Panc1 (cell line): ENCODE data around the gene RAB8A. TPM values are rescaled to one million over a fixed set of nuclear protein-coding genes. Genes with fewer than 3 reads are reported as not detected.

Source experiments
- ATAC-seq: fragments of 200-7000 bp; cut with Tn5 transposase; 2 replicates; pipeline ENCODE4 v1.9.1; 2020; ENCODE audit warnings: mild to moderate bottlenecking, moderate library complexity
- BruUV-seq: library from RNA; stranded (reverse); fragments of 400-500 nt; replicated peaks from 2 replicates; lab custom pipeline; 2021; lab: Mats Ljungman, UMichigan
- CTCF ChIA-PET: fragments of 300-600 bp; sonication (Branson Sonifier 250); formaldehyde crosslinking; loops from one replicate; lab custom pipeline; 2022; ENCODE audit warnings: antibody characterized with exemption; lab: Charles Lee
- POLR2A ChIA-PET: fragments of 300-600 bp; sonication (Branson Sonifier 250); formaldehyde crosslinking; loops from one replicate; lab custom pipeline; 2022; ENCODE audit warnings: antibody characterized with exemption; lab: Charles Lee
- DNase-seq: peaks from one replicate; pipeline ENCODE4 v3.0.0-alpha.2; 2010; ENCODE audit warnings: low read depth, low spot score
- H3K27ac ChIP-seq: 2 replicates; pipeline ENCODE4 v1.5.1; 2011; ENCODE audit warnings: mild to moderate bottlenecking, low read length, inconsistent platforms
- H3K27me3 ChIP-seq: fragments of 200-500 bp; sonication (Bioruptor generic); 2 replicates; pipeline ENCODE4 v1.6.0; 2014; ENCODE audit warnings: low read length, inconsistent platforms; ENCODE audit not compliant: control insufficient read depth, insufficient read depth
- H3K36me3 ChIP-seq: fragments of 200-500 bp; sonication (Bioruptor generic); 2 replicates; pipeline ENCODE4 v1.5.1; 2014; ENCODE audit warnings: inconsistent platforms, mild to moderate bottlenecking, low read length, moderate library complexity; ENCODE audit not compliant: control insufficient read depth, insufficient read depth
- H3K4me1 ChIP-seq: 2 replicates; pipeline ENCODE4 v1.5.1; 2011; ENCODE audit warnings: inconsistent platforms, mild to moderate bottlenecking, low read length, moderate library complexity; ENCODE audit not compliant: control insufficient read depth, insufficient read depth
- H3K4me3 ChIP-seq, 2 experiments: 2 replicates each; pipeline ENCODE4 v1.5.1; 2011 to 2012; ENCODE audit warnings: low read depth in 2 of 2, low read length in 2 of 2, mild to moderate bottlenecking in 2 of 2, inconsistent platforms in 1 of 2, moderate library complexity in 1 of 2
- H3K9me3 ChIP-seq: fragments of 200-500 bp; sonication (Bioruptor generic); 2 replicates; pipeline ENCODE4 v1.5.1; 2014; ENCODE audit warnings: low read depth, mild to moderate bottlenecking, inconsistent platforms, low read length, moderate library complexity; ENCODE audit not compliant: control insufficient read depth, insufficient read depth
- POLR2AphosphoS5 ChIP-seq: IDR thresholded peaks from 2 replicates; pipeline ENCODE4 v1.6.1; 2012; ENCODE audit warnings: mild to moderate bottlenecking, low read depth, low read length, moderate library complexity
- SIN3A ChIP-seq: IDR thresholded peaks from 2 replicates; pipeline ENCODE4 v1.6.1; 2012; ENCODE audit warnings: low read depth, mild to moderate bottlenecking, low read length, moderate library complexity, borderline replicate concordance; ENCODE audit not compliant: insufficient read depth
- TCF7L2 ChIP-seq: IDR thresholded peaks from 2 replicates; pipeline ENCODE4 v1.6.1; 2011; ENCODE audit warnings: mild to moderate bottlenecking, low read depth, low read length, inconsistent platforms
- in situ Hi-C: cut with HindIII; loops from 2 replicates; pipeline ENCODE4 v1.10.0; 2016; ENCODE audit warnings: low sequenced_read_pairs, low pct_unique_long_range_greater_than_20kb
- intact Hi-C: fragments of 100-400 bp; cut with micrococcal nuclease; formaldehyde crosslinking; loops from one replicate; pipeline ENCODE4 v1.10.0; 2022; ENCODE audit not compliant: unreplicated experiment
- total RNA-seq: library from RNA; stranded (reverse); gene quantifications from one replicate; pipeline ENCODE4 v1.2.1, GENCODE V29; 2021; ENCODE audit not compliant: unreplicated experiment
- TF ChIP-seq, protein P1 (sequence below), 2 experiments: IDR thresholded peaks; 2 replicates each; pipeline ENCODE4 v1.6.1; 2011 to 2012; ENCODE audit warnings: low read depth in 2 of 2, control low read depth in 1 of 2, low read length in 1 of 2, mild to moderate bottlenecking in 1 of 2, moderate library complexity in 1 of 2; ENCODE audit not compliant: insufficient read depth in 1 of 2
- TF ChIP-seq, protein P2 (sequence below): fragments of 450-650 bp; IDR thresholded peaks from 2 replicates; pipeline ENCODE4 v1.5.1; 2017; ENCODE audit warnings: mild to moderate bottlenecking

Gene RAB8A
- total RNA-seq, 1 experiment from 2014 or later: 75.8 TPM

DNA sequence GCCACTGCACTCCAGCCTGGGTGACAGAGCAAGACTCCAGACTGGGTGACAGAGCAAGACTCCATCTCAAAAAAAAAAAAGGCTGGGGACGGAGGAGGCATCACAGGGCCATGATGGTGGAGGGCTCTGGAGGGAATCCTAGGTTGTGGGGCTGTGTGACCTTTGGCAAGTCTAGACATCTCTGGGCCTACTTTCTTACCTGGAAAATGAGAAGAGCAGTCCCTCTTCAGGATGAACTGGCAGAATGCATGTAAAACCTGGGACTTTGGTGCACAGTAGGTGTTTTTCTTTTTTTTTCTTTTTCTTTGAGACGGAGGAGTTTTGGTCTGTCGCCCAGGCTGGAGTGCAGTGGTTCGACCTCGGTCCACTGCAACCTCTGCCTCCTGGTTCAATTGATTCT is 48.0 kb downstream of the RAB8A start:
- ChIA-PET CTCF (interaction anchor here (0.7 kb wide), 1 partner anchor 56 kb away, joined by 3 read pairs; no protein-coding TSS in a partner anchor), POLR2A (no interaction called here)
- Histone ChIP-seq H3K4me3 (no peak overlapping the region), H3K4me1 (peaks cover 2% of the 10 kb centered on the region; the same call in 1 of the 2 replicates), H3K36me3 (no peaks in the 10 kb centered on the region), H3K27me3 (no peaks in the 10 kb centered on the region), H3K9me3 (no peaks in the 10 kb centered on the region), H3K27ac (no peak overlapping the region)
- intact Hi-C loops: no loop called here
- no peak for DNase-seq
- no peak for ATAC-seq
- in situ Hi-C loops: no loop called here
- no TSS peak for BruUV-seq
- TF ChIP-seq, protein P1, sequence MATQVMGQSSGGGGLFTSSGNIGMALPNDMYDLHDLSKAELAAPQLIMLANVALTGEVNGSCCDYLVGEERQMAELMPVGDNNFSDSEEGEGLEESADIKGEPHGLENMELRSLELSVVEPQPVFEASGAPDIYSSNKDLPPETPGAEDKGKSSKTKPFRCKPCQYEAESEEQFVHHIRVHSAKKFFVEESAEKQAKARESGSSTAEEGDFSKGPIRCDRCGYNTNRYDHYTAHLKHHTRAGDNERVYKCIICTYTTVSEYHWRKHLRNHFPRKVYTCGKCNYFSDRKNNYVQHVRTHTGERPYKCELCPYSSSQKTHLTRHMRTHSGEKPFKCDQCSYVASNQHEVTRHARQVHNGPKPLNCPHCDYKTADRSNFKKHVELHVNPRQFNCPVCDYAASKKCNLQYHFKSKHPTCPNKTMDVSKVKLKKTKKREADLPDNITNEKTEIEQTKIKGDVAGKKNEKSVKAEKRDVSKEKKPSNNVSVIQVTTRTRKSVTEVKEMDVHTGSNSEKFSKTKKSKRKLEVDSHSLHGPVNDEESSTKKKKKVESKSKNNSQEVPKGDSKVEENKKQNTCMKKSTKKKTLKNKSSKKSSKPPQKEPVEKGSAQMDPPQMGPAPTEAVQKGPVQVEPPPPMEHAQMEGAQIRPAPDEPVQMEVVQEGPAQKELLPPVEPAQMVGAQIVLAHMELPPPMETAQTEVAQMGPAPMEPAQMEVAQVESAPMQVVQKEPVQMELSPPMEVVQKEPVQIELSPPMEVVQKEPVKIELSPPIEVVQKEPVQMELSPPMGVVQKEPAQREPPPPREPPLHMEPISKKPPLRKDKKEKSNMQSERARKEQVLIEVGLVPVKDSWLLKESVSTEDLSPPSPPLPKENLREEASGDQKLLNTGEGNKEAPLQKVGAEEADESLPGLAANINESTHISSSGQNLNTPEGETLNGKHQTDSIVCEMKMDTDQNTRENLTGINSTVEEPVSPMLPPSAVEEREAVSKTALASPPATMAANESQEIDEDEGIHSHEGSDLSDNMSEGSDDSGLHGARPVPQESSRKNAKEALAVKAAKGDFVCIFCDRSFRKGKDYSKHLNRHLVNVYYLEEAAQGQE (IDR thresholded peaks at IDR 0.05; ENCODE audit: insufficient read depth in 1 of 2, low read depth in 2 of 2, low read length in 1 of 2): no peak

DNA sequence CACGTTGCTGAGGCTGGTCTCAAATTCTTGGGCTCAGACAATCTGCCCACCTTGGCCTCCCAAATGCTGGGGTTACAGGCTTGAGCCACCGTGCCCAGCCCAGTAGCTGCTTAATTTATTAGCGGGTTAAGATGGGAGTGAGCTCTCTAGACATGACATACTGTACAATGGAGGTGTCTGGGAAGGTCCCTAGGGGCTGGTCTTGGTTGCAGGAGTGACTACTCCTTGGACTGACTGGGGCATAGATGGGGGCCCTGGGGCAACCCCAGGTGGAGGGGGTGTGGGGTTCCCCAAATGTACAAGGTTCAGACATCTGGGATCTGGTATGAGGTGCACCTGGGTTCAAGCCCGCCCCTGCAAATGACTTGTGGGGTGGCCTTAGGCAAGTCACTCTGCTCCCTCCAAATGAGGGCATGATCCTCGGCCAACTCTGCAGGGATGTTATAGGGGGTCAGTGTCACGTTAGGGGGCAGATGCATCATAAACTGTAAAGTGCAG is 48.8 kb downstream of the RAB8A start:
- no peaks in the 10 kb centered on the region for H3K27me3 ChIP-seq
- no peak for DNase-seq
- no peak overlapping the region for H3K4me3 ChIP-seq
- no peak for ATAC-seq
- ChIA-PET POLR2A (no interaction called here), CTCF (interaction anchor here (0.6 to 0.7 kb wide), 3 partner anchors 50 to 526 kb away, joined by 3 to 12 read pairs (median 7); no protein-coding TSS in a partner anchor)
- TF ChIP-seq POLR2AphosphoS5: no peak
- TF ChIP-seq, protein P1 (IDR thresholded peaks at IDR 0.05; ENCODE audit: insufficient read depth in 1 of 2, low read depth in 2 of 2, low read length in 1 of 2): no peak
- TF ChIP-seq TCF7L2: no peak
- TF ChIP-seq, protein P2, sequence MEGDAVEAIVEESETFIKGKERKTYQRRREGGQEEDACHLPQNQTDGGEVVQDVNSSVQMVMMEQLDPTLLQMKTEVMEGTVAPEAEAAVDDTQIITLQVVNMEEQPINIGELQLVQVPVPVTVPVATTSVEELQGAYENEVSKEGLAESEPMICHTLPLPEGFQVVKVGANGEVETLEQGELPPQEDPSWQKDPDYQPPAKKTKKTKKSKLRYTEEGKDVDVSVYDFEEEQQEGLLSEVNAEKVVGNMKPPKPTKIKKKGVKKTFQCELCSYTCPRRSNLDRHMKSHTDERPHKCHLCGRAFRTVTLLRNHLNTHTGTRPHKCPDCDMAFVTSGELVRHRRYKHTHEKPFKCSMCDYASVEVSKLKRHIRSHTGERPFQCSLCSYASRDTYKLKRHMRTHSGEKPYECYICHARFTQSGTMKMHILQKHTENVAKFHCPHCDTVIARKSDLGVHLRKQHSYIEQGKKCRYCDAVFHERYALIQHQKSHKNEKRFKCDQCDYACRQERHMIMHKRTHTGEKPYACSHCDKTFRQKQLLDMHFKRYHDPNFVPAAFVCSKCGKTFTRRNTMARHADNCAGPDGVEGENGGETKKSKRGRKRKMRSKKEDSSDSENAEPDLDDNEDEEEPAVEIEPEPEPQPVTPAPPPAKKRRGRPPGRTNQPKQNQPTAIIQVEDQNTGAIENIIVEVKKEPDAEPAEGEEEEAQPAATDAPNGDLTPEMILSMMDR: no peak
- no peak for TF ChIP-seq SIN3A
- no peaks in the 10 kb centered on the region for H3K36me3 ChIP-seq
- peaks cover 2% of the 10 kb centered on the region; the same call in 1 of the 2 replicates for H3K4me1 ChIP-seq
- H3K9me3 ChIP-seq: no peaks in the 10 kb centered on the region
- in situ Hi-C loops (no loop called here), intact Hi-C loops (no loop called here)
- H3K27ac ChIP-seq: no peak overlapping the region
- no TSS peak for BruUV-seq
